A549 (cell line): ENCODE data around the gene STXBP4. TPM values are rescaled to one million over a fixed set of nuclear protein-coding genes. Genes with fewer than 3 reads are reported as not detected.

Experiments
- ATAC-seq, 2 experiments: fragments of 200-7000 bp in 1 of 2; fragments of >200 bp in 1 of 2; cut with Nextera tagmentation in 1 of 2; cut with Tn5 transposase in 1 of 2; 3 replicates each; pipeline versions ENCODE4 v1.8.0 to v1.9.1; 2018 to 2020; ENCODE audit warnings: mild to moderate bottlenecking in 1 of 2, moderate library complexity in 1 of 2
- CTCF ChIA-PET: fragments of 300-600 bp; sonication (Branson Sonifier 250); formaldehyde crosslinking; extraction: SDS; loops from one replicate; lab custom pipeline; 2021; ENCODE audit warnings: antibody characterized with exemption, inconsistent platforms; lab: Yijun Ruan, JAX
- POLR2A ChIA-PET: fragments of 350-600 bp; formaldehyde crosslinking; extraction: SDS; loops from one replicate; lab custom pipeline; 2021; ENCODE audit warnings: antibody characterized with exemption, inconsistent platforms; lab: Yijun Ruan, JAX
- DNase-seq, 2 experiments: peaks; one replicate each; pipeline versions ENCODE4 v3.0.0 to v3.0.0-alpha.2; 2011 to 2016; ENCODE audit warnings: low read depth in 1 of 2, low spot score in 1 of 2
- FAIRE-seq: peaks from 2 replicates; lab custom pipeline; 2011; peaks lifted over from hg19 to GRCh38; lab: Jason Lieb, UNC
- H3K27ac ChIP-seq, 2 experiments: fragments of >200 bp; sonication (Bioruptor Twin); formaldehyde crosslinking; 3 replicates each; pipeline ENCODE4 v1.5.1; 2016 to 2017
- H3K4me1 ChIP-seq: fragments of >200 bp; sonication (Bioruptor Twin); formaldehyde crosslinking; 3 replicates; pipeline ENCODE4 v1.6.1; 2016
- H3K4me2 ChIP-seq: fragments of >200 bp; sonication (Bioruptor Twin); formaldehyde crosslinking; 3 replicates; pipeline ENCODE4 v1.6.1; 2016
- H3K4me3 ChIP-seq: fragments of >200 bp; sonication (Bioruptor Twin); formaldehyde crosslinking; 3 replicates; pipeline ENCODE4 v1.5.1; 2016
- H3K9me3 ChIP-seq: fragments of >200 bp; sonication (Bioruptor Twin); formaldehyde crosslinking; 3 replicates; pipeline ENCODE4 v1.6.1; 2016
- CBX8 ChIP-seq: fragments of 200-600 bp; sonication (generic); IDR thresholded peaks from 2 replicates; pipeline ENCODE4 v1.6.1; 2016
- CHD2 ChIP-seq: fragments of 150-350 bp; IDR thresholded peaks from 2 replicates; pipeline ENCODE4 v1.6.1; 2014; ENCODE audit warnings: low read length; ENCODE audit not compliant: partially characterized antibody
- FOSB ChIP-seq: fragments of 250-450 bp; sonication (Bioruptor Pico); IDR thresholded peaks from 2 replicates; pipeline ENCODE4 v1.5.0; 2020; ENCODE audit warnings: mild to moderate bottlenecking, moderate library complexity
- FOXS1 ChIP-seq: fragments of 250-450 bp; sonication (Bioruptor Pico); IDR thresholded peaks from 2 replicates; pipeline ENCODE4 v1.5.0; 2020; ENCODE audit warnings: mild to moderate bottlenecking, moderate library complexity
- HOXA7 ChIP-seq: fragments of 250-450 bp; sonication (Bioruptor Pico); IDR thresholded peaks from 2 replicates; pipeline ENCODE4 v1.5.0; 2020; ENCODE audit warnings: mild to moderate bottlenecking, moderate library complexity
- HOXB5 ChIP-seq: fragments of 250-450 bp; sonication (Bioruptor Pico); IDR thresholded peaks from 2 replicates; pipeline ENCODE4 v1.5.0; 2020; ENCODE audit warnings: mild to moderate bottlenecking, moderate library complexity
- JUN ChIP-seq, 2 experiments: fragments of >200 bp; sonication (Bioruptor Twin); formaldehyde crosslinking; IDR thresholded peaks; 2 replicates in 1 of 2; 3 replicates in 1 of 2; pipeline ENCODE4 v1.6.1; 2016 to 2017
- MAFK ChIP-seq: fragments of 450-650 bp; IDR thresholded peaks from 2 replicates; pipeline ENCODE4 v1.6.1; 2014; ENCODE audit not compliant: partially characterized antibody
- RARB ChIP-seq: fragments of 250-450 bp; sonication (Bioruptor Pico); IDR thresholded peaks from 2 replicates; pipeline ENCODE4 v1.8.0; 2021; ENCODE audit warnings: mild to moderate bottlenecking, moderate library complexity
- RCOR1 ChIP-seq: fragments of 150-350 bp; IDR thresholded peaks from 2 replicates; pipeline ENCODE4 v1.6.1; 2014; ENCODE audit warnings: antibody characterized with exemption, low read length, low read depth
- SMC3 ChIP-seq: fragments of >200 bp; sonication (Bioruptor Twin); formaldehyde crosslinking; IDR thresholded peaks from 3 replicates; pipeline ENCODE4 v1.6.1; 2018; ENCODE audit warnings: inconsistent platforms
- ZSCAN20 ChIP-seq: fragments of 250-450 bp; sonication (Bioruptor Pico); IDR thresholded peaks from 2 replicates; pipeline ENCODE4 v1.8.0; 2022; ENCODE audit warnings: mild to moderate bottlenecking, moderate library complexity
- WGBS: methylation state at CpG from one replicate; pipeline ENCODE4 v1.1.6; 2017; ENCODE audit errors: missing lambda C conversion rate; 5-methylcytosine and 5-hydroxymethylcytosine counted together
- polyA plus RNA-seq, 4 experiments: library from polyadenylated mRNA; depleted of rRNA in 3 of 4; stranded (reverse); fragments of >200 nt; fragmentation: RNase III in 1 of 4; extraction: RNeasy Plus Mini Kit Qiagen cat#74134 plus additional on column Dnase treatment in 1 of 4; gene quantifications; 2 replicates in 3 of 4; 3 replicates in 1 of 4; pipeline ENCODE4 v1.2.3, GENCODE V29; 2011 to 2017
- TF ChIP-seq, protein P1 (sequence below): IDR thresholded peaks from 2 replicates; pipeline ENCODE4 v1.6.1; 2012
- TF ChIP-seq, protein P2 (sequence below): IDR thresholded peaks from 2 replicates; pipeline ENCODE4 v1.6.1; 2012
- TF ChIP-seq, protein P3 (sequence below): fragments of 450-650 bp; IDR thresholded peaks from 2 replicates; pipeline ENCODE4 v1.6.1; 2014; ENCODE audit warnings: antibody characterized with exemption
- TF ChIP-seq, protein P4 (sequence below): fragments of 200-600 bp; sonication (generic); IDR thresholded peaks from 2 replicates; pipeline ENCODE4 v1.6.1; 2016; ENCODE audit warnings: antibody characterized with exemption, mild to moderate bottlenecking, moderate library complexity

Gene STXBP4
- polyA plus RNA-seq, 2 of the 4 experiments (the other 2 are of a cell fraction), result 9.0 to 16.0 TPM

DNA sequence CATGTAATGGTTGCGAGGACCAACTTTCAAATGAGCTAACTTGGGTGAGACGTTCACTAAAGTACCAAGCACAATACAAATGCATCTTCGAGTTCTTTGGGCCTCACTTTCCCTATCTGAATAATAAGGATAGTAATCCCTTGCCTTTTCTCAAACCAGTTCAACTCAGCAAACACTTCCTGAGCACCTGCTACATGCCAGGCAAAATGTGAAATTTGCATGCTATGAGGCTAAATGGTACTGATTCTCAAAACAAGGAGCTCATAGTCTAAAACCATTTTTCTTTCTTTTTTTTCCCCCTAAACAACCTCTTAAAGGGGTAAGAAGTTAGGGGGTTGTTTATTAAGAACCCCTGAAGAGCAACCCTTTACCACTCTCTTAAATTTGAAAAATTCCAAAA lies 194.8 kb downstream of the STXBP4 start:
- no peak for TF ChIP-seq HOXB5 (CRISPR knock-in tag)
- no peak for TF ChIP-seq FOSB (CRISPR knock-in tag)
- POLR2A ChIA-PET, result no interaction called here
- no peak for ATAC-seq
- CTCF ChIA-PET, result no interaction called here
- Histone ChIP-seq H3K4me1 (peaks cover 13% of the 10 kb centered on the region), H3K9me3 (no peaks in the 10 kb centered on the region), H3K4me3 (no peak overlapping the region), H3K4me2 (no peak overlapping the region), H3K27ac (no peak overlapping the region)
- no peak for FAIRE-seq
- no peak for DNase-seq
- 77% methylated on average over 3 of the region's 3 CpGs for WGBS

DNA sequence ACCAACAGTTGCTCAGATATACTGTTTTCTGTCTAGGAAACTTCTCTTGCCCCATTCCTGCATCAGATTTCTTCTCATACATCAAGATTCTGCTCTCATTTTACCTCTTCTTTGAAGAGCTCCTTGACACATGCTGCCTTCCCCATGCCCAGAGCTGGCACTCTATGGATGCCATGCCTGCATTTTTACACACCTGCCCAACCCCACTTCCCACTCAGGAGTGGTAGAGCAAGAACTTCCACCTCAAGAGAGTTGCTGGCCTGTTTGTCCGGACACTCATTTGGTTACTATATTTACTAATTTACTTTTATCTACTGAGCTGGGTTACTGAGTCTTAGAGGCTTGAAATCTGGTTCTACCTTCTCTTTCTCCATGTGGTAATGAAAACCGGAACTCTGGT lies 197.9 kb downstream of the STXBP4 start:
- H3K9me3 ChIP-seq, result no peaks in the 10 kb centered on the region
- ChIA-PET CTCF (no interaction called here), POLR2A (no interaction called here)
- 97% methylated on average over 2 of the region's 2 CpGs for WGBS
- no peak for DNase-seq
- peaks cover 13% of the 10 kb centered on the region for H3K4me1 ChIP-seq
- no peak overlapping the region for H3K27ac ChIP-seq
- no peak overlapping the region for H3K4me2 ChIP-seq
- H3K4me3 ChIP-seq, result no peak overlapping the region
- no peak for ATAC-seq
- FAIRE-seq, result no peak
- TF ChIP-seq RARB (CRISPR knock-in tag), result no peak
- TF ChIP-seq, protein P1, sequence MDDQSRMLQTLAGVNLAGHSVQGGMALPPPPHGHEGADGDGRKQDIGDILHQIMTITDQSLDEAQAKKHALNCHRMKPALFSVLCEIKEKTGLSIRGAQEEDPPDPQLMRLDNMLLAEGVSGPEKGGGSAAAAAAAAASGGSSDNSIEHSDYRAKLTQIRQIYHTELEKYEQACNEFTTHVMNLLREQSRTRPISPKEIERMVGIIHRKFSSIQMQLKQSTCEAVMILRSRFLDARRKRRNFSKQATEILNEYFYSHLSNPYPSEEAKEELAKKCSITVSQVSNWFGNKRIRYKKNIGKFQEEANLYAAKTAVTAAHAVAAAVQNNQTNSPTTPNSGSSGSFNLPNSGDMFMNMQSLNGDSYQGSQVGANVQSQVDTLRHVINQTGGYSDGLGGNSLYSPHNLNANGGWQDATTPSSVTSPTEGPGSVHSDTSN, result no peak

DNA sequence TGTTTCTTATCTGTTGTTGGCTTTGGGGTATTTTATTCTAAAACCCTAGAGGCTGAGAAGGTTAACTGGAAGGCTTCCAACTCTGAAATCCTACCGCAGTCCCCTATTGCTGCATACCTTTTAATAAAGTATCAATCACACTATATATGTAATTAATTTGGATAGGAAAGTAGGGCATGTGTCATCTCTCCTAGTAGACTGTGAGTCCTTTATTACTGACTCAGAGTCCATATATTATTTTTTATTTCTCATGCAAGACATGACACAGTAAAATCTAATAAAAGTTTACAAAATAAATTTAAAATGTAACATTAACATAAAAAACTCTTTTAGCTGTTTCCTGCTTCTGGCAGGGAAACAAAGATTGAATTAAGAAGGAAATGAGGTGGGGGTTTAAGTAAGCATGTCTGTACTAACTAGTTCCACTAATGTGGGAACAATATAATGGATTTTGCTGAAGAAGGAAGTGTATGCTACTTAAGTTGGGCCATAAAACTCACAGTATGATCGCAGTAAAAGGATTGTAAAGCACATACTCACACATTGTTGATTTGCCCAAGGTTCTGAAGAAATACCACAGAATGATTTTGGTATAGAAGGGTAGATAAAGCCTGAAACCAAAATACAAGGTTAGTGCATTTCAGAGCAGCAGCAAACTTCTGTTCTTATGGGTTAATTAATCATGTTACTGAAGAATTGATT lies 198.6 kb downstream of the STXBP4 start:
- ChIA-PET POLR2A (no interaction called here), CTCF (interaction anchor here (0.7 kb wide), 1 partner anchor 9 kb away, joined by 3 read pairs; no protein-coding TSS in a partner anchor)
- DNase-seq, result no peak
- H3K4me1 ChIP-seq, result peaks cover 6% of the 10 kb centered on the region
- H3K4me3 ChIP-seq, result no peak overlapping the region
- H3K9me3 ChIP-seq, result no peaks in the 10 kb centered on the region
- no peak for FAIRE-seq
- TF ChIP-seq, protein P2, sequence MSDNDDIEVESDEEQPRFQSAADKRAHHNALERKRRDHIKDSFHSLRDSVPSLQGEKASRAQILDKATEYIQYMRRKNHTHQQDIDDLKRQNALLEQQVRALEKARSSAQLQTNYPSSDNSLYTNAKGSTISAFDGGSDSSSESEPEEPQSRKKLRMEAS, result no peak
- TF ChIP-seq FOXS1 (CRISPR knock-in tag), result no peak
- TF ChIP-seq ZSCAN20 (CRISPR knock-in tag), result no peak
- TF ChIP-seq, protein P3, sequence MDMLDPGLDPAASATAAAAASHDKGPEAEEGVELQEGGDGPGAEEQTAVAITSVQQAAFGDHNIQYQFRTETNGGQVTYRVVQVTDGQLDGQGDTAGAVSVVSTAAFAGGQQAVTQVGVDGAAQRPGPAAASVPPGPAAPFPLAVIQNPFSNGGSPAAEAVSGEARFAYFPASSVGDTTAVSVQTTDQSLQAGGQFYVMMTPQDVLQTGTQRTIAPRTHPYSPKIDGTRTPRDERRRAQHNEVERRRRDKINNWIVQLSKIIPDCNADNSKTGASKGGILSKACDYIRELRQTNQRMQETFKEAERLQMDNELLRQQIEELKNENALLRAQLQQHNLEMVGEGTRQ, result no peak
- TF ChIP-seq CHD2, result no peak
- no peak for TF ChIP-seq MAFK
- TF ChIP-seq HOXA7, result no peak
- no peak for TF ChIP-seq RCOR1
- TF ChIP-seq SMC3, result no peak
- TF ChIP-seq CBX8, result no peak
- TF ChIP-seq, protein P4, sequence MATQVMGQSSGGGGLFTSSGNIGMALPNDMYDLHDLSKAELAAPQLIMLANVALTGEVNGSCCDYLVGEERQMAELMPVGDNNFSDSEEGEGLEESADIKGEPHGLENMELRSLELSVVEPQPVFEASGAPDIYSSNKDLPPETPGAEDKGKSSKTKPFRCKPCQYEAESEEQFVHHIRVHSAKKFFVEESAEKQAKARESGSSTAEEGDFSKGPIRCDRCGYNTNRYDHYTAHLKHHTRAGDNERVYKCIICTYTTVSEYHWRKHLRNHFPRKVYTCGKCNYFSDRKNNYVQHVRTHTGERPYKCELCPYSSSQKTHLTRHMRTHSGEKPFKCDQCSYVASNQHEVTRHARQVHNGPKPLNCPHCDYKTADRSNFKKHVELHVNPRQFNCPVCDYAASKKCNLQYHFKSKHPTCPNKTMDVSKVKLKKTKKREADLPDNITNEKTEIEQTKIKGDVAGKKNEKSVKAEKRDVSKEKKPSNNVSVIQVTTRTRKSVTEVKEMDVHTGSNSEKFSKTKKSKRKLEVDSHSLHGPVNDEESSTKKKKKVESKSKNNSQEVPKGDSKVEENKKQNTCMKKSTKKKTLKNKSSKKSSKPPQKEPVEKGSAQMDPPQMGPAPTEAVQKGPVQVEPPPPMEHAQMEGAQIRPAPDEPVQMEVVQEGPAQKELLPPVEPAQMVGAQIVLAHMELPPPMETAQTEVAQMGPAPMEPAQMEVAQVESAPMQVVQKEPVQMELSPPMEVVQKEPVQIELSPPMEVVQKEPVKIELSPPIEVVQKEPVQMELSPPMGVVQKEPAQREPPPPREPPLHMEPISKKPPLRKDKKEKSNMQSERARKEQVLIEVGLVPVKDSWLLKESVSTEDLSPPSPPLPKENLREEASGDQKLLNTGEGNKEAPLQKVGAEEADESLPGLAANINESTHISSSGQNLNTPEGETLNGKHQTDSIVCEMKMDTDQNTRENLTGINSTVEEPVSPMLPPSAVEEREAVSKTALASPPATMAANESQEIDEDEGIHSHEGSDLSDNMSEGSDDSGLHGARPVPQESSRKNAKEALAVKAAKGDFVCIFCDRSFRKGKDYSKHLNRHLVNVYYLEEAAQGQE, result no peak
- TF ChIP-seq JUN (IDR thresholded peaks at IDR 0.05), result no peak
- TF ChIP-seq RARB (CRISPR knock-in tag), result no peak
- TF ChIP-seq, all 56 proteins: peak for 0
- no peak overlapping the region for H3K27ac ChIP-seq
- no peak for ATAC-seq
- WGBS, result 87% methylated on average over 2 of the region's 2 CpGs
- no peak overlapping the region for H3K4me2 ChIP-seq
